ENCODE data around the gene RAC3.

- TF ChIP-seq CTCF (optimal IDR thresholded peaks at IDR 0.05 in 1 of 3, IDR thresholded peaks at IDR 0.05 in 1 of 3, conservative IDR thresholded peaks at IDR 0.05 in 1 of 3; ENCODE audit: extremely low read depth in 1 of 3, insufficient read depth in 2 of 3, low read length in 3 of 3) (no peak), EZH2 (IDR thresholded peaks at IDR 0.05; ENCODE audit: low read length) (no peak)
Observed at GRCh38 chr17:82013341-82013740, 18.1 kb upstream of the RAC3 start.
